Endothelial cell (in vitro differentiated cells): ENCODE results near the gene DCXR. TPM values are rescaled to one million over a fixed set of nuclear protein-coding genes. Genes with fewer than 3 reads are reported as not detected.

Source experiments
- DNase-seq: peaks from one replicate; pipeline ENCODE4 v3.0.0; 2021; ENCODE audit warnings: low spot score
- H3K27ac Mint-ChIP-seq: one replicate; pipeline ENCODE4 v1.8.0; 2021; ENCODE audit warnings: mixed read lengths, inconsistent platforms; ENCODE audit not compliant: unreplicated experiment
- H3K27me3 Mint-ChIP-seq: one replicate; pipeline ENCODE4 v1.8.0; 2021; ENCODE audit warnings: mild to moderate bottlenecking, moderate library complexity, mixed read lengths, inconsistent platforms; ENCODE audit not compliant: unreplicated experiment
- H3K36me3 Mint-ChIP-seq: one replicate; pipeline ENCODE4 v1.8.0; 2021; ENCODE audit warnings: mild to moderate bottlenecking, low read depth, mixed read lengths, inconsistent platforms; ENCODE audit not compliant: unreplicated experiment
- H3K4me1 Mint-ChIP-seq: one replicate; pipeline ENCODE4 v1.8.0; 2021; ENCODE audit warnings: mild to moderate bottlenecking, mixed read lengths, inconsistent platforms; ENCODE audit not compliant: unreplicated experiment
- H3K4me3 Mint-ChIP-seq: one replicate; pipeline ENCODE4 v1.8.0; 2021; ENCODE audit warnings: mild to moderate bottlenecking, mixed read lengths, inconsistent platforms; ENCODE audit not compliant: unreplicated experiment
- H3K9me3 Mint-ChIP-seq: one replicate; pipeline ENCODE4 v1.8.0; 2021; ENCODE audit warnings: mixed read lengths, inconsistent platforms; ENCODE audit not compliant: unreplicated experiment
- CTCF ChIP-seq: fragments of 200-600 bp; sonication (generic); IDR thresholded peaks from one replicate; pipeline ENCODE4 v1.5.0; 2021; ENCODE audit warnings: antibody characterized with exemption; ENCODE audit not compliant: unreplicated experiment
- total RNA-seq: library from RNA; stranded (reverse); fragmentation: NEBNext Ultra II Directional; extraction: Animal tissue kit (Norgen Biotek cat#: 25700); gene quantifications from one replicate; pipeline ENCODE4 v1.2.1, GENCODE V29; 2021; ENCODE audit not compliant: unreplicated experiment

DCXR gene
- total RNA-seq, 1 donor from 2014 or later: 30.8 TPM

DNA sequence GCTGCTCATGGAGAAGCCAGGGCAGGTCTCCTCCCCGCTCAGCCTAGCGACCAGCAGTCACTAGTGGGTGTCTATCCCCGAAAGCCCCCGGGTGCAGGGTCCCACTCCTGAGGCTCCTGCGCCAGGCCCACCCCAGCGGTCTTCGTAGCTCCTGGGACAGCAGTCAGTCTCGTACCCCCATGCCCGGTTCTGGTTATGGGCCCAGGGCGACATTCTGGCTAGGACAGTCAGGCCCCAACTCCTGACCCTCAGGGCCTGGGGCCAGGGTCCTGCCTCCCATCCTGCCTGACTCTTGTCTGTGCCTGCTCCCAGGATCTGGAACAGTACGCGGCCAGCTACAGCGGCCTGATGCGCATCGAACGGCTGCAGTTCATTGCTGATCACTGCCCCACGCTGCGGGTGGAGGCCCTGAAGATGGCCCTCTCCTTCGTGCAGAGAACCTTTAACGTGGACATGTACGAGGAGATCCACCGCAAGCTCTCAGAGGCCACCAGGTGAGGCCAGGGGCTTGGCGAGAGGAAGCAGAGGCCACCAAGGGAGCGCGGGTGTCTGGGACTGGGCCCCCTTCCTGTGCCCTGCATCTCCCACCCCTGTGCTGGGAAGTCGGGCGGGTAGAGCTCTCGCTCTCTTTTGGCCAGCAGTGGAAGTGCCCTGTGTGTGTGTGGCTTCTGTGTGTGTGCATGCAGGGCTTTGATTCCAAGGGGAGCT, 16.2 kb upstream of the DCXR start:
- Mint-ChIP-seq H3K4me3 (peak overlapping the region; percentile 85), H3K27ac (no peak overlapping the region), H3K36me3 (no peaks in the 10 kb centered on the region), H3K4me1 (no peaks in the 10 kb centered on the region), H3K9me3 (no peaks in the 10 kb centered on the region), H3K27me3 (peaks cover 11% of the 10 kb centered on the region)
- no peak for DNase-seq
- no peak for TF ChIP-seq CTCF

DNA sequence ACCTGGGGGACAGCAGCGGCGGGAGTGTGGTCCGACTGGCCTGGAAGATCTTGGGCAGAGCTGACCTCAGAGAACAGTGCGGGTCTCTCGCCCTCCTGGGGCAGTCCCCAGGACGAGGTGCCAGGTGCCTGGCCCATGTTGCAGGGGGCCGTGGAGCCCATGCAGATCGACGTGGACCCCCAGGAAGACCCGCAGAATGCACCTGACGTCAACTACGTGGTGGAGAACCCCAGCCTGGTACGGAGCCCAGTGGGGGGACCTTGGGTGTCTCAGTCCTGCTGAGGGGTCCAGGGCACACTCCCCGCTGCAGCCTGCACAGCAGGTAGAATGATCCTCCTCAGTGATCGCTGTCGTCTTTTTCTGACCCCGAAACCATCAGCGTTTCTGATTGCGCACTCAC, 15.6 kb upstream of the DCXR start:
- TF ChIP-seq CTCF: no peak
- H3K9me3 Mint-ChIP-seq: no peaks in the 10 kb centered on the region
- DNase-seq: no peak
- H3K4me1 Mint-ChIP-seq: no peaks in the 10 kb centered on the region
- H3K4me3 Mint-ChIP-seq: peak overlapping the region; percentile 85
- H3K27ac Mint-ChIP-seq: no peak overlapping the region
- H3K27me3 Mint-ChIP-seq: peaks cover 11% of the 10 kb centered on the region
- no peaks in the 10 kb centered on the region for H3K36me3 Mint-ChIP-seq

GRCh38 chr17:82052638-82053059, 15.2 kb upstream of the DCXR start:
- Mint-ChIP-seq H3K4me3 (peak overlapping the region; percentile 85), H3K27ac (no peak overlapping the region), H3K4me1 (no peaks in the 10 kb centered on the region), H3K27me3 (peaks cover 9% of the 10 kb centered on the region), H3K36me3 (peaks cover 2% of the 10 kb centered on the region), H3K9me3 (no peaks in the 10 kb centered on the region)
- TF ChIP-seq CTCF: no peak
- DNase-seq: no peak

DNA sequence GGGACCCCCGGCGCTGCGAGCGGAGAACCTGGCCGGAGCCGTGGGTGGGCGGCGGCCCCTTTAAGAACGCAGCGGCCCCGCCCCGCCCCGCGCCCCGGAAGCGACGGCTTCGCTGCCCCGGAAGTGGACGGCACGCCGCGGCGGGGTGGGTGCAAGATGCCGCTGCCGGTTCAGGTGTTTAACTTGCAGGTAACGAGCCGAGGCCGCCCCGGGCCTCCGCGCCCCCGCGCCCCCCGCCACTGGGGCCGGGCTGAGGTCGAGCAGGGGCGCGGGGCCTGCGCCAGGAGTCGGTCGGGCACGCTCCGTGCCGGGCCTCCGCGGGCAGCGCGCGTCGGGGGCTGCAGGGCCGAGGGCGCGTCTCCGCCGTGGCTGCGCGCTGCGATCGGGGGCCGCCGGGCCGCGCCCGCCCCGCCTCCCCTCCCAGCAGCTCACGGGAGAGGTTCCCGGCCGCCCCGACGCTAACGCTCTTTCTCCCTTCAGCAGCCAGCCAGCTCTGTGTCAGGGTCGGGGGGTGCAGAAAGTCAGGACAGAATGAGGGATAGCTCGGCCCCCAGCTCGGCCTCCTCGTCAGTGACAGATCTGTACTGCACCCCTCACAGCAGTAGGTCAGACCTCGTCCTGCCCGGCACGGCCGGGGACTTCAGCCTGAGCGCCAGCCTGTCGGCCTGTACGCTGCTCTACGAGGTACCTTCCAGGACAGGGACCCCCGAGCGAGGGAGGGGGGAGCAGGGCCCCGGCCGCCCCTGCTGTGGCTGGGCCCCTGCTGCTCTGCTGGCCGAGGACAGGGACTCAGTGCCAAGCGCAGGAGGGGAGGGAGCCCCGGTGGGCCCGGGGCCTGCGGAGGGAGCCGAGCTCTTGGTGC, 14.5 kb upstream of the DCXR start, which contains the start of the genes GPS1 and RFNG:
TSS of gene GPS1 (plus strand) at position 123 of the 862 bp plus-strand sequence. CDS start at position 157, 34 bp downstream.
TSS of gene RFNG (minus strand) at position 36 of the 862 bp plus-strand sequence. CDS start 45 bp downstream, outside the sequence.
- Mint-ChIP-seq H3K36me3 (peaks cover 8% of the 10 kb centered on the region), H3K27ac (no peak within 1 kb of the TSS), H3K9me3 (no peaks in the 10 kb centered on the region), H3K4me1 (no peaks in the 10 kb centered on the region), H3K4me3 (peak within 1 kb of the TSS; percentile 96), H3K27me3 (peaks cover 9% of the 10 kb centered on the region)
- TF ChIP-seq CTCF: no peak
- DNase-seq: no peak
